GM21528 (cell line): Measurements from ENCODE around the gene UPF2.

Experiments used
- ATAC-seq: cut with Tn5 transposase; IDR thresholded peaks from one replicate; pipeline ENCODE4 v1.9.1; 2021; ENCODE audit warnings: mild to moderate bottlenecking, moderate library complexity; ENCODE audit not compliant: unreplicated experiment, low FRiP score

Gene UPF2

GRCh38 chr10:11887381-11888227 lies 155.0 kb downstream of the UPF2 start:
- no peak for ATAC-seq

GRCh38 chr10:11886851-11887250 lies 155.8 kb downstream of the UPF2 start:
- ATAC-seq = no peak

GRCh38 chr10:11886138-11886474 lies 156.5 kb downstream of the UPF2 start:
- ATAC-seq = no peak

GRCh38 chr10:11885437-11886137 lies 157.0 kb downstream of the UPF2 start:
- ATAC-seq = no peak

GRCh38 chr10:11884706-11885423 lies 157.7 kb downstream of the UPF2 start:
- ATAC-seq = no peak

- no peak for ATAC-seq
Observed at GRCh38 chr10:11882646-11883375, 159.8 kb downstream of the UPF2 start.

GRCh38 chr10:11881477-11882417 lies 160.9 kb downstream of the UPF2 start:
- no peak for ATAC-seq

GRCh38 chr10:11881030-11881476 lies 161.6 kb downstream of the UPF2 start:
- ATAC-seq = no peak

- no peak for ATAC-seq
Observed at GRCh38 chr10:11880151-11881029, 162.2 kb downstream of the UPF2 start.

- ATAC-seq = no peak
Observed at GRCh38 chr10:11879387-11880094, 163.1 kb downstream of the UPF2 start.

- no peak for ATAC-seq
Observed at GRCh38 chr10:11878776-11879175, 163.8 kb downstream of the UPF2 start.

GRCh38 chr10:11877591-11877905 lies 165.1 kb downstream of the UPF2 start:
- ATAC-seq = no peak

GRCh38 chr10:11876805-11877590 lies 165.6 kb downstream of the UPF2 start:
- ATAC-seq = no peak

GRCh38 chr10:11876324-11876723 lies 166.3 kb downstream of the UPF2 start:
- no peak for ATAC-seq

- no peak for ATAC-seq
Observed at GRCh38 chr10:11875494-11876281, 166.9 kb downstream of the UPF2 start.
